RWPE2 (cell line): Measurements from ENCODE around the gene AFAP1.
A peak's percentile ranks its signal among the peaks of the same experiment; 100 is the strongest.

ENCODE experiments used
- ATAC-seq: fragments of 200-7000 bp; cut with Tn5 transposase; 3 replicates; pipeline ENCODE4 v1.9.1; 2021; ENCODE audit warnings: low read depth
- DNase-seq: peaks from one replicate; pipeline ENCODE4 v3.0.0-alpha.2; 2020; ENCODE audit warnings: low spot score
- H3K27ac ChIP-seq: fragments of 450-650 bp; 2 replicates; pipeline ENCODE4 v1.5.1; 2017; ENCODE audit warnings: mild to moderate bottlenecking; ENCODE audit not compliant: poor library complexity, severe bottlenecking
- H3K27me3 ChIP-seq: fragments of 250-450 bp; sonication (Bioruptor Pico); 2 replicates; pipeline ENCODE4 v1.5.1; 2021; ENCODE audit warnings: mild to moderate bottlenecking, moderate library complexity; ENCODE audit not compliant: insufficient read depth, poor library complexity, severe bottlenecking
- H3K36me3 ChIP-seq: fragments of 250-450 bp; sonication (Bioruptor Pico); 2 replicates; pipeline ENCODE4 v1.5.1; 2020; ENCODE audit warnings: low read depth, mild to moderate bottlenecking, moderate library complexity
- H3K4me1 ChIP-seq: fragments of 250-450 bp; sonication (Bioruptor Pico); 2 replicates; pipeline ENCODE4 v1.5.1; 2021; ENCODE audit warnings: mild to moderate bottlenecking, moderate library complexity; ENCODE audit not compliant: insufficient read depth, poor library complexity, severe bottlenecking
- H3K4me3 ChIP-seq: fragments of 250-450 bp; sonication (Bioruptor Pico); 2 replicates; pipeline ENCODE4 v1.5.1; 2021; ENCODE audit warnings: mild to moderate bottlenecking, moderate library complexity; ENCODE audit not compliant: severe bottlenecking
- H3K9me3 ChIP-seq: fragments of 250-450 bp; sonication (Bioruptor Pico); 2 replicates; pipeline ENCODE4 v1.5.1; 2021; ENCODE audit warnings: mild to moderate bottlenecking, moderate library complexity; ENCODE audit not compliant: severe bottlenecking
- TF ChIP-seq, protein P1 (sequence below): fragments of 450-650 bp; IDR thresholded peaks from one replicate; pipeline ENCODE4 v1.5.1; 2017; ENCODE audit warnings: mild to moderate bottlenecking, moderate library complexity; ENCODE audit not compliant: poor library complexity, severe bottlenecking

The AFAP1 gene

DNA sequence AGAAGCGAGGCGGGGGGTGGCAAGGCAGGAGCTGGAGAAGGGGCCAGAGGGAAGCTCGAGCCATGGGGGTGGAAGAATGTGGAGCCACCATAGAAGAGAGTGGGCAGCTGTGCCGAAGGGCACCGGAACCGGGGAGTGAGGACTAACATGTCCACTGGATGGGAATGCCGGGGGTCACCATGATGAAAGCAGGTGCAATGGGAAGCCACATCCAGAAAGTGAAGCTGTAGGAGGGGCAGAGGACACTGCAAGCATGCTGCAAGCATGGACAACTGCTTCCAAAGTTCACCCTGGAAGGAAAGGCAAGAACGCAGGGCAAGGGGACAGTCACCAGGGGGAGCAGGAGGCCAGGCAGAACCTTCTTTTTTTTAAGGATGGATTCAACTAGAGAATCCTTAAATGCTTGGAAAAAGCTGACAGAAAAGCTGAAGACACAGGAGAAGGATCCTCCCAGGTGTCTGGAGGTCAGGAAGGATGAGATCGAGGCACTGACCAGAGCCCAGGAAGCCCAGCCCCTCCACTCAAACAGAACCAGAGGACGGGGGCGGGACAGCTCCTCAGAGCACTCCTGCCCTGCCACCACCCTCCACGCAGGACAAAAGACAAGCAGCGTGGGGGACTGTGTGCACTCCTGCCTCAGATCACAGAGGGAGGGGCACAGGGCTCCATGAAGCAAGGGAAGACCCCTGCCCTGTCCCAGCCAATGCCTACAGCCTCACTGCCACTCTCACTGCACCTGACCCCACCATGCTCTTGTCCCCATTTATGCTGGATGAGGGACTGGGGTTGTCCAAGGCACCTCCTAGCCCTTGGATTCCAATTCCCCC is 169.2 kb downstream of the AFAP1 start:
- Histone ChIP-seq H3K27me3 (no peaks in the 10 kb centered on the region), H3K4me1 (no peaks in the 10 kb centered on the region), H3K36me3 (peaks cover 85% of the 10 kb centered on the region), H3K9me3 (no peaks in the 10 kb centered on the region), H3K4me3 (no peak overlapping the region), H3K27ac (no peak overlapping the region)
- TF ChIP-seq, protein P1, sequence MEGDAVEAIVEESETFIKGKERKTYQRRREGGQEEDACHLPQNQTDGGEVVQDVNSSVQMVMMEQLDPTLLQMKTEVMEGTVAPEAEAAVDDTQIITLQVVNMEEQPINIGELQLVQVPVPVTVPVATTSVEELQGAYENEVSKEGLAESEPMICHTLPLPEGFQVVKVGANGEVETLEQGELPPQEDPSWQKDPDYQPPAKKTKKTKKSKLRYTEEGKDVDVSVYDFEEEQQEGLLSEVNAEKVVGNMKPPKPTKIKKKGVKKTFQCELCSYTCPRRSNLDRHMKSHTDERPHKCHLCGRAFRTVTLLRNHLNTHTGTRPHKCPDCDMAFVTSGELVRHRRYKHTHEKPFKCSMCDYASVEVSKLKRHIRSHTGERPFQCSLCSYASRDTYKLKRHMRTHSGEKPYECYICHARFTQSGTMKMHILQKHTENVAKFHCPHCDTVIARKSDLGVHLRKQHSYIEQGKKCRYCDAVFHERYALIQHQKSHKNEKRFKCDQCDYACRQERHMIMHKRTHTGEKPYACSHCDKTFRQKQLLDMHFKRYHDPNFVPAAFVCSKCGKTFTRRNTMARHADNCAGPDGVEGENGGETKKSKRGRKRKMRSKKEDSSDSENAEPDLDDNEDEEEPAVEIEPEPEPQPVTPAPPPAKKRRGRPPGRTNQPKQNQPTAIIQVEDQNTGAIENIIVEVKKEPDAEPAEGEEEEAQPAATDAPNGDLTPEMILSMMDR: peak; percentile 30
- ATAC-seq (no peak), DNase-seq (peak; percentile 58)

DNA sequence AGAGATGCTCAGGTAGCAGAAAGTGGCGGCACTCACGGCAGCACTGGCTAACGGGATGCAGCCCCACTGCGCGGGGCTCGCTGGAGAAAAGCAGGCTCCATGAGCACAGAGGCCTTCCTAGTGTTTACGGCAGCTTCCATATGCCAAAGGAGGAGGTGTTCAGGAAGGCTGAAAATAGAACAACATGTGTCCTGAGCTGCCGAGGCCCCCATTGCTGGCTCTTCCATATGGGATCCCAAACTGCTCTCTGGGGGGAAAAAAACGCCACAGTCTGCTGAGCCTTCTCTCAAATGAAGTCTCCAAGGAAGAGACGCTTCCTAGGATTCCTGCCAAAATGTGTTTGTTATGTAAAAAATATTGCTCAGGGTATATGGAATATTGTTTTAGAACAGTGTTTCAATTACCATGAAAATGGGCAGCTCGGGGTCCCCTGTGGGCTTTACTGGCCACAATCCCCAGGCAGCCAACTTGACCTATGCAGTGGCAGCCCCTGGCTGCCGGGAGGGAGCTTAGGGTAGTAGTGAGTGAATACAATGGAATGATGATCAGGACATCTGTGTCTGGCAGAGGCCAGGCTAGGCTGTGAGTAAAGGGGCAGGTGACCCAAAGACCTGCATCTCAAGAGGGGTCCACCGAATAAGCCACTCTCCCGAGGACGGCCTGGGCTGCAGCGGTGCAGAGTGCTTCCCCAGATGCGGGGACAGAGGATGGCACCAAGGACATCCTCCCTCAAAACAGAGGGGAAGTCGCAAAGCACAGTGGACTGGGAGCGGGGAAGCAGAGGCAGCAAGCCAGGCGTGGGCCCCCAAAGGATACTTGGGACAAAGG is 170.1 kb downstream of the AFAP1 start:
- no peak overlapping the region for H3K27ac ChIP-seq
- no peaks in the 10 kb centered on the region for H3K4me1 ChIP-seq
- no peaks in the 10 kb centered on the region for H3K9me3 ChIP-seq
- ATAC-seq: no peak
- peaks cover 79% of the 10 kb centered on the region for H3K36me3 ChIP-seq
- H3K27me3 ChIP-seq: no peaks in the 10 kb centered on the region
- no peak overlapping the region for H3K4me3 ChIP-seq
- no peak for DNase-seq
- TF ChIP-seq, protein P1: no peak

DNA sequence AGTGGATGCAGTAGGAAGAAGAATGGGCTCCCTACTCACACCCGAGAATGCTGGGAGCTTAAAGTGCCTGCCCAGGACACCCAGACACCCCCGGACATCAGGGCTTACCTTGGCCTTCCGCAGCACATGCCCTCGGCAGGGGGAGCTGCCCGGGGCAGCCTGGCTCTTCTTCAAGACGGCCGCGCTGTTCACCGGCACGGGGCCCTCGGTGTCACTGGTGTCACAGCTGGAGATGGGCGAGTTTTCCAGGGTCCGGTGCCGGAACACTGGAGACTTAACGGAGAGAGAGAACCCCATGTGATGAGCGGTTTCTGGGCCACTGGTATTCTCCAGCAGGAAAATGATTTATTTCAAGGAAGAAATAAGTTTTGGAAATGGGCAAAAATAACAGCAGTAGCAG is 170.9 kb downstream of the AFAP1 start:
- no peak for DNase-seq
- Histone ChIP-seq H3K27me3 (no peaks in the 10 kb centered on the region), H3K4me1 (no peaks in the 10 kb centered on the region), H3K9me3 (no peaks in the 10 kb centered on the region), H3K27ac (no peak overlapping the region), H3K36me3 (peaks cover 70% of the 10 kb centered on the region), H3K4me3 (no peak overlapping the region)
- TF ChIP-seq, protein P1: no peak
- no peak for ATAC-seq

DNA sequence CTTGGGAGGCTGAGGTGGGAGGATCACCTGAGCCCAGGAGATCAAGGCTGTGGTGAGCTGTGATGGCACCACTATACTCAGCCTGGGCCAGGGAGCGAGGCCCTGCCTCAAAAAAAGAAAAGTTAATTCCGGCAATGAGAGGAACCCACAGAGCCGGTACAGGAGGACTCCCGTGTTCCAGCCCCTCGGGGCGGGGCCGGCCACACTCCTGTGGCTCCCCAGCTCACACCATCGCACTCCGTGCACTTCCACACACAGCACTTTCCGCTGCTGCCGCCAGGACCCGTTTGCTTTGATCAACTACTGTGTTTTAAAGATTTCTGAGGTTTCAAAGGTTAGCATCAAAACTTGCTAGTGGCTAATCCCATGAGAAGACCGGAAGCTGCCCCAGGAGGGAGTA is 171.7 kb downstream of the AFAP1 start:
- H3K4me3 ChIP-seq: no peak overlapping the region
- peaks cover 71% of the 10 kb centered on the region for H3K36me3 ChIP-seq
- H3K4me1 ChIP-seq: no peaks in the 10 kb centered on the region
- DNase-seq (no peak), ATAC-seq (no peak)
- TF ChIP-seq, protein P1: no peak
- H3K27ac ChIP-seq: no peak overlapping the region
- H3K27me3 ChIP-seq: no peaks in the 10 kb centered on the region
- H3K9me3 ChIP-seq: no peaks in the 10 kb centered on the region
